Activated CD4-positive, alpha-beta memory T cell treated with anti-CD3 and anti-CD28 coated beads for 36 hours (primary cell): ENCODE data around the gene HRAS. TPM values are rescaled to one million over a fixed set of nuclear protein-coding genes. Genes with fewer than 3 reads are reported as not detected.
A peak's percentile ranks its signal among the peaks of the same experiment; 100 is the strongest.
"Not testable (repeated sequence)": the region's sequence is repeated elsewhere in the genome, so short reads cannot be mapped to it uniquely, and the experiment has no call there.

ENCODE experiments used
- CTCF ChIA-PET: fragments of 350-600 bp; sonication (Branson Sonifier 250); formaldehyde crosslinking; loops from one replicate; lab custom pipeline; 2021; ENCODE audit warnings: antibody characterized with exemption, inconsistent platforms; lab: Charles Lee
- POLR2A ChIA-PET: fragments of 350-600 bp; sonication (Branson Sonifier 250); formaldehyde crosslinking; loops from one replicate; lab custom pipeline; 2021; ENCODE audit warnings: antibody characterized with exemption; lab: Charles Lee
- DNase-seq: peaks from one replicate; pipeline ENCODE4 v3.0.0-alpha.2; 2020
- H3K27ac Mint-ChIP-seq: one replicate; pipeline ENCODE4 v1.8.0; 2021; ENCODE audit warnings: mixed read lengths
- H3K27me3 Mint-ChIP-seq: one replicate; pipeline ENCODE4 v1.8.0; 2021; ENCODE audit warnings: mixed read lengths
- H3K36me3 Mint-ChIP-seq: one replicate; pipeline ENCODE4 v1.8.0; 2021; ENCODE audit warnings: mixed read lengths
- H3K4me1 Mint-ChIP-seq: one replicate; pipeline ENCODE4 v1.8.0; 2021; ENCODE audit warnings: low read depth, mixed read lengths
- H3K4me3 Mint-ChIP-seq: one replicate; pipeline ENCODE4 v1.8.0; 2021; ENCODE audit warnings: mild to moderate bottlenecking, mixed read lengths
- H3K9me3 Mint-ChIP-seq: one replicate; pipeline ENCODE4 v1.8.0; 2021; ENCODE audit warnings: mixed read lengths
- intact Hi-C: fragments of 100-400 bp; cut with micrococcal nuclease; formaldehyde crosslinking; loops from one replicate; pipeline ENCODE4 v1.15.1; 2023
- total RNA-seq, 2 experiments: library from RNA; stranded (reverse); gene quantifications; one replicate each; pipeline ENCODE4 v1.2.3, GENCODE V29; 2021

Gene HRAS
- total RNA-seq, 2 experiments from 2014 or later, result 39.8 to 42.0 TPM

DNA sequence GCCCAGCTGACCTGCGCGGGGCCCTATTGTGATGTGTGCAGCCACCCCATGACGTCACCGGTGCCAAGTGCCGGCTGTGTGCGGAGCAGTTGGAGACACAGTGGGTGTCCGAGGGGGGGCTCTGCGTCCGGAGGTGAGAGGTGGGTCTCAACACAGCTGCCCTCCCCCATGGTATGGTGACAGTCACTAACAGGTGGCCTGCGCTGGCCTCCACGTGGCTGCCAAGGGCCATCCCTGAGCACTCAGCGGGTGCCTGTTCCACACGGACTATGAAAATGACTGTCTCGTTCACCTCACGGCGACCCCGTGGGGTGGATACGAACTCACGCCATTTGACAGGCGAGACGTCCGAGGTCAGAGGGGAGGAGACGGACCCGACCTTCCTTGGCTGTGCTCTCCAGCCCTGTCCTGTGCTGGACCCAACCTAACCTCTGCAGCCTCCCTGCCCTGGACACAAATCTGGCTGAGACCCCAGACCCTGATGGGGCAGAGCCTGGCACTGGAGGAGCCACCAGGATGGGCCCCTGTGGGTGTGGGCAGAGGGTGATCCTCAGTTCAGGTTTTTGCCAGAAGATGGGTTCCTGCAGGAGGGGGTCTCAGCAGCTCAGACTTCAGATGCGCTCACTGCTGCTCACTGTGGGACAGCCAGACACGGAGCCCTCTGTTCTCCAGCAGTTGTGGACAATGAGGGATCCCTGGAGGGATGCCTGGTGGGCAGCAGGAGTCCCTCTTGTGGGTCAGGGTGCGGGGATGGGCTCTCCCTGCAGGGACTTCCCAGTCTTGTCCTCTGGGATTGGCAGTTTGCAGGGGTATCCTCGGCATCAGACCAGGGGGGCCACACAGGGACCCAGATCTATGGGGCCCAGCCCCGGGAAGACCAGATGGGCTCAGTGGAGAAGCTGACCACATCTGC is 6.3 kb downstream of the HRAS start:
- CTCF ChIA-PET, result interaction anchor here (1.7 kb wide), 1 partner anchor 11 kb away, joined by 5 read pairs; no protein-coding TSS in a partner anchor

DNA sequence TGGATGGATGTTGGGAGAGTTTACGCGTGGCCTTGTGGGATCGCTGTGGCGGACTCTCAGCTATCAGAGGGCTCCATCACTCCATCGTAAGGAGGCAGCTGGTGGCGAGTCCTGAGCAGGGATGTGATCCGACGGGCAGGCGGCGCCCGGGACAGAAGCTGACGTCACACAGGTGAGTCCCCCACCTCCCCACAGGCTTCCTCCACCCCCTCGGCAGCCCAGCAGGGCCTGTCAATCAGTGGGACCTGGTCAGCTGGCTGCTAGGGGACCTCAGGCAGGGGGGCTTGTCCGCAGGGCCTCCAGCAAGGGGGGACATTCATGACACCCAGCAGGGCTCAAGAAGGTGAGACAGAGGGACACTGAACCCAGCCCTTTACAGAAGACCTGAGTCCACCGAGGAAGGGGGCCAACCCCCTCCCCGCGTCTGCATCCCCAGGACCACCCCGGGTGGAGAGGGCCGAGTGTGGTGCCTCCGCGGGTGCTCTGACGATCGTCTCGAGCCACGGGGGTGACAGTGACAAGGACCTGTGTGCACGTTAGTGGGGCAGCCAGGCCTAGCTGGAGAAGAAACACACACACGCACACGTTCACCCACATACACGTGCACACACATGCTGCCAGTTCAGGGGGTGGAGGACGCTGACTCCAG is 7.1 kb downstream of the HRAS start:
- H3K36me3 Mint-ChIP-seq, result peaks cover 5% of the 10 kb centered on the region
- H3K27ac Mint-ChIP-seq, result no peak overlapping the region
- H3K4me3 Mint-ChIP-seq, result no peak overlapping the region
- no peak for DNase-seq
- intact Hi-C loops, result no loop called here
- no peaks in the 10 kb centered on the region for H3K27me3 Mint-ChIP-seq
- CTCF ChIA-PET, result interaction anchor here (1.7 kb wide), 1 partner anchor 10 kb away, joined by 5 read pairs; no protein-coding TSS in a partner anchor
- no peaks in the 10 kb centered on the region for H3K4me1 Mint-ChIP-seq
- POLR2A ChIA-PET, result no interaction called here
- H3K9me3 Mint-ChIP-seq, result no peaks in the 10 kb centered on the region

More for the DNA sequence above, 6.3 kb downstream of the HRAS start:
- Mint-ChIP-seq H3K4me3 (no peak overlapping the region), H3K4me1 (no peaks in the 10 kb centered on the region), H3K27me3 (no peaks in the 10 kb centered on the region), H3K36me3 (peaks cover 5% of the 10 kb centered on the region), H3K27ac (no peak overlapping the region), H3K9me3 (no peaks in the 10 kb centered on the region)
- intact Hi-C loops, result no loop called here
- POLR2A ChIA-PET, result no interaction called here
- DNase-seq, result no peak

DNA sequence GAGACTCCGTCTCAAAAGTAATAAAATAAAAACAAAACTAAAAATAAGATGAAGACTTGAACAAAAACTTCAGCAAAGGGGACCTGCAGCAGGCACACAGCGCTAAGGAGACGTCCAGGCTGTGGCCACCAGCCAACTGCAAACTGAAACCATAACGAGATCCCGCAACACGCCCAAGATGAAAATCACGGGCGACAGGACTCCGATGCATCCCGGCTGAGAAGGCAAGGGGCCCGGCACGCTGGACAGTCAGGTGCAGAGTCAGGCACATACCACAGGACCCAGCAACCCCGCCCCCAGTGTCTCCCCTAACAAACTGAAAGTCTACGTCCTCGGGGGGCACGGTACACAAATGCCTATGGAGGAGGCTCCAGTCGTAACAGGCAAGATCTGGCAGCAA is 9.2 kb downstream of the HRAS start:
- H3K4me3 Mint-ChIP-seq, result no peak overlapping the region
- POLR2A ChIA-PET, result no interaction called here
- no peaks in the 10 kb centered on the region for H3K9me3 Mint-ChIP-seq
- H3K4me1 Mint-ChIP-seq, result no peaks in the 10 kb centered on the region
- intact Hi-C loops, result no loop called here
- no peak for DNase-seq
- no peaks in the 10 kb centered on the region for H3K36me3 Mint-ChIP-seq
- H3K27ac Mint-ChIP-seq, result no peak overlapping the region
- CTCF ChIA-PET, result no interaction called here
- H3K27me3 Mint-ChIP-seq, result no peaks in the 10 kb centered on the region

DNA sequence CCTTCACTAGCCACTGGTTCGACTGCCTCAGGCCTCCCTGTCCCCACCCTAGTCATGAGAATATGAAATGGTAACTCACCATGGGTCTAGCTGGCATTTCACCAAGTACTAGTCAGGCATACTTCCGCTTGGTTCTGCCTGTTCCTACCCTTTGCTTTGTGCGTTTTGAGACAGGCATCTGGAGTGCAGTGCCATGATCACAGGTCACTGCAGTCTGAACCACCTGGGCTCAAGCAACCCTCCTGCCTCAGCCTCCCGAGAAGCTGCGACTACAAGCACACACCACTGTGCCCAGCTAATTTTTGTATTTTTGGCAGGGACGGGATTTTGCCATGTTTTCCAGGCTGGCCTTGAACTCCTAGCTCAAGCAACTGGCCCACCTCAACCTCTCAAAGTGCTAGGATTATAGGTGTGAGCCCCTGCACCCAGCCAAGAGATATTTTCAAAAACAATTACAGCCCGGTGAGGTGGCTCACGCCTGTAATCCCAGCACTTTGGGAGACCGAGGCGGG is 14.1 kb downstream of the HRAS start:
- Mint-ChIP-seq H3K36me3 (peaks cover 5% of the 10 kb centered on the region), H3K27ac (no peak overlapping the region), H3K9me3 (peaks cover 13% of the 10 kb centered on the region), H3K4me3 (no peak overlapping the region), H3K27me3 (no peaks in the 10 kb centered on the region), H3K4me1 (peaks cover 8% of the 10 kb centered on the region)
- CTCF ChIA-PET, result interaction anchor here (1.5 kb wide), 1 partner anchor 33 kb away, joined by 3 read pairs; no protein-coding TSS in a partner anchor
- intact Hi-C loops, result no loop called here
- POLR2A ChIA-PET, result no interaction called here
- DNase-seq, result no peak

DNA sequence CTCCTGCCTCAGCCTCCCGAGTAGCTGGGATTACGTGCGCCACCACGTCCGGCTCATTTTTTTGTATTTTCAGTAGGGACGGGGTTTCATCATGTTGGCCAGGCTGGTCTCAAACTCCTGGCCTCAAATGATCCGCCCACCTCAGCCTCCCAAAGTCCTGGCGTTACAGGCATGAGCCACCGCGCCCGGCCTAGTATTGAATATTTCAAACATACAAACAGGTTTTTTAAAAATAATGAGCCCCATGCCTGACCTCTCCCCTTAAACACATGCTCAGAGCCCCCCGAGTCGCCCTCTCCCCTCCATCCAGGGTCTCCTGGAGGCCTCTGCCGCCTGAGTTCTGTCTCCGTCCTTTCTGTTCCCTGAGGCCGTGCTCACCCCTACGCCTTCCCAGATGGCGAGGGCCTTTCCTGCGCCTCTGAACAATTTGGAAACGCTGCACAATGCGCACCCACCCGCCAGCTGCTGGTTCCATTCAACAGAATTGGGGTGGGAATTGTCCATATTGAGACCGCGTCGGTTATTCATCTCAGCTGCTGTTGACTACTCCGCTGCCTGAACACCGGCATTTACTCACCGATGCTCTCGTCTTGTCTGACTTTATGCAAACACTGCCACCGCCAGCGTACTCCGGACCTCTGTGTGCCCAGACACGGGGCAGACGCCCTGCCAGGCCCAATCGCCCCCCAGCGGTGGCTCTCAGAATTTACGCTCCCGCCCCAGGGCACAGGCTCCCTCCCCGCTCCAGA is 14.8 kb downstream of the HRAS start:
- Mint-ChIP-seq H3K9me3 (peaks cover 14% of the 10 kb centered on the region), H3K4me3 (no peak overlapping the region), H3K27me3 (no peaks in the 10 kb centered on the region), H3K27ac (no peak overlapping the region), H3K4me1 (peaks cover 8% of the 10 kb centered on the region), H3K36me3 (peaks cover 5% of the 10 kb centered on the region)
- POLR2A ChIA-PET, result no interaction called here
- intact Hi-C loops, result no loop called here
- DNase-seq, result peak; percentile 40
- CTCF ChIA-PET, result no interaction called here

DNA sequence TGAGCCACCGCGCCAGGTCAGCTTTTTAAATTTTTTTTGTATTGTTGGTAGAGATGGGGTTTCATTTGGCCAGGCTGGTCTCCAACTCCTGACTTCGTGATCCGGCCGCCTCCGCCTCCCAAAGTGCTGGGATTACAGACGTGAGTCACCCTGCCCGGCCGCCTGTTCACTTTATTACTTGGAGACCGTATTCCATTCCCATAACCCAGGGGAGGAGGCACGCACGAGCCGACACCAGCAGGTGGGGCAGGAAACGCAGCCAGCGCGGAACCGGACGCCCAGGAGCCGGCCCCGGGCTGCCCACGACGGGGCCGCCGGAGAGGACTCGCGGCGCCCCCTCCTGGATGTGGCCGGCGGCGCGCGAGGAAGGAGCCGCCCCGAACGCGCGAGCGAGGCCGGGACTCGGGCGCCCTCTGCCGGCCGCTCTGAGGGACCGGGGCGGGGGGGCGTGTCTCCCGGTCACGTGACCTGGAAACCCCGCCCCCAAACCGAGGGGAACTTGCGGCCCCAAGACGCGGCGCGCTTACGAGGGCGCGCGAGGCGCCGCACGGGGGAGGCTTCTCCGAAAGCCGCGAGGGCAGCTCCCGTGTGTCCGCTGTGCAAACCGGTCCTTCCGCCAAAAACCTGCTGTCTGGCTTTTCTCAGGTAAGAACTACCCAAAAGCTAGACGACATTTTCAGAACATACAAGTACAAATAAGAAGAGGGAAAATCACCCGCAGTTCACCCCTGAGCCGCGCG is 16.7 kb downstream of the HRAS start:
- peaks cover 14% of the 10 kb centered on the region for H3K9me3 Mint-ChIP-seq
- peak; percentile 93 for DNase-seq
- H3K36me3 Mint-ChIP-seq, result peaks cover 5% of the 10 kb centered on the region
- peaks cover 8% of the 10 kb centered on the region for H3K4me1 Mint-ChIP-seq
- no peaks in the 10 kb centered on the region for H3K27me3 Mint-ChIP-seq
- peak overlapping the region; percentile 44 for H3K27ac Mint-ChIP-seq
- intact Hi-C loops, result loop anchor here (1.0 kb wide), 1 partner anchor 11 kb away; the partner anchor contains the start of gene RNH1
- H3K4me3 Mint-ChIP-seq, result peak overlapping the region; percentile 78
- ChIA-PET CTCF (interaction anchor here (0.6 to 2.0 kb wide), 37 partner anchors 10 to 303 kb away, joined by 3 to 40 read pairs (median 4); partner anchors contain the start of genes ANO9, HRAS, LRRC56 and RNH1), POLR2A (interaction anchor here (0.9 to 1.8 kb wide), 5 partner anchors 12 to 103 kb away, joined by 3 to 7 read pairs (median 5); partner anchors contain the start of gene HRAS)

DNA sequence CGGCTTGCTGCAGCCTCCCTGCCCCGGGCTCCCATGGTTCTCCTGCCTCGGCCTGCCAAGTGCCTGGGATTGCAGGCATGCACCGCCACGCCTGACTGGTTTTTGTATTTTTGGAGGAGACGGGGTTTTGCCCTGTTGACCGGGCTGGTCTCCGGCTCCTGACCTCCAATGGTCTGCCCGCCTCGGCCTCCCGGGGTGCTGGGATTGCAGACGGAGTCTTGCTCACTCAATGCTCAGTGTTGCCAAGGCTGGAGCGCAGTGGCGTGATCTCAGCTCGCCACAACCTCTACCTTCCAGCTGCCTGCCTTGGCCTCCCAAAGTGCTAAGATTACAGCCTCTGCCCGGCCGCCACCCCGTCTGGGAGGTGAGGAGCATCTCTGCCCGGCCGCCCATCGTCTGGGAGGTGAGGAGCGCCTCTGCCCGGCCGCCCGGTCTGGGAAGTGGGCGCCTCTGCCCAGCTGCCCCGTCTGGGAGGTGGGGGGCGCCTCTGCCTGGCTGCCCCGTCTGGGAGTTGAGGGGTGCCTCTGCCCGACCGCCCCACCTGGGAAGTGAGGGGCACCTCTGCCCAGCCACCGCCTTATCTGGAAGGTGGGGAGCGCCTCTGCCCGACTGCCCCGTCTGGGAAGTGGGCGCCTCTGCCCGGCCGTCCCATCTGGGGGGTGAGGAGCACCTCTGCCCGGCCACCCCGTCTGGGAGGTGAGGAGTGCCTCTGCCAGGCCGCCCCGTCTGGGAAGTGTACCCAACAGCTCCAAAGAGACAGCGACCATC is 18.3 kb downstream of the HRAS start:
- H3K4me3 Mint-ChIP-seq, H3K27me3 Mint-ChIP-seq, H3K4me1 Mint-ChIP-seq, H3K27ac Mint-ChIP-seq, intact Hi-C loops, POLR2A ChIA-PET, H3K36me3 Mint-ChIP-seq: not testable (repeated sequence)
- CTCF ChIA-PET, result interaction anchor here (0.9 kb wide), 1 partner anchor 68 kb away, joined by 3 read pairs; no protein-coding TSS in a partner anchor
- H3K9me3 Mint-ChIP-seq, result peaks cover 14% of the 10 kb centered on the region
- DNase-seq, result peak; percentile 7

DNA sequence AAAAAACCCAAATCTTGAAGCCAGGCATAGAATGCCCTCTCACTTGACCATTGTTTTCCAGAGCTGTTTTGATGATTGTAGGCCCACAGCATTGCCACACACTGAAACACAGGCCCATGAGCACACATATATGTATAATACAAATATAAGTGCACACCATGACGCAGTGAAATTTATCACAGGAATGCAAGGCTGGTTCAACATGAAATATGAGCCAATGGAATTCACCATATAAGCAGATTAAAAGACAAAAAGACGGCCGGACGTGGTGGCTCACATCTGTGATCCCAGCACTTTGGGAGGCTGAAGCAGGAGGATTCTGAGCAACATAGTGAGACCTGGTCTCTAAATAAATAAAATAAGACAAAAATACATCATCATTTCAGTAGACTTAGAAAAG is 19.0 kb downstream of the HRAS start:
- peaks cover 8% of the 10 kb centered on the region for H3K4me1 Mint-ChIP-seq
- ChIA-PET CTCF (interaction anchor here (0.9 to 1.1 kb wide), 2 partner anchors 68 to 110 kb away, joined by 3 read pairs; no protein-coding TSS in a partner anchor), POLR2A (no interaction called here)
- peaks cover 14% of the 10 kb centered on the region for H3K9me3 Mint-ChIP-seq
- DNase-seq, result no peak
- H3K36me3 Mint-ChIP-seq, result peaks cover 10% of the 10 kb centered on the region
- H3K27ac Mint-ChIP-seq, result no peak overlapping the region
- no peak overlapping the region for H3K4me3 Mint-ChIP-seq
- no peaks in the 10 kb centered on the region for H3K27me3 Mint-ChIP-seq
- intact Hi-C loops, result no loop called here

DNA sequence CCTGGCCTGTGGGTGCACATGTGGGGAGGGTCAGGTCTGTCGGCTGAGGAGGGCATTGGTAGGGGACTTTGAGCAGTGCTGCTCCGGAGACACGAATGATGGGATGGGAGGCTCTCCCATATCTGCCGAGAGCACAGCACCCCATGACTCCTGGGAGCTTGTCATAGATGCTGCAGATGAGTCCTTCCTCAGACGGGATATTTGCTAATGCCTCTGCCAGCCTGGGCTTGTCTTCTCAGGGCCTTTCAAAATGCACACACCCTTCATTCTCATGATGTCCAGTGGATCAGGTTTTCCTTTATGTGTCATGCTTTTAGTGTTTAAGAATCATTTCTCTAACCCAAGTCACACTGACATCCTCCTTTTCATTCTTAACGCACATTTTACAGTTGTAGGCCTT is 20.2 kb downstream of the HRAS start:
- DNase-seq, result no peak
- CTCF ChIA-PET, result no interaction called here
- peaks cover 14% of the 10 kb centered on the region for H3K9me3 Mint-ChIP-seq
- H3K27ac Mint-ChIP-seq, result no peak overlapping the region
- H3K4me1 Mint-ChIP-seq, result peaks cover 2% of the 10 kb centered on the region
- no peak overlapping the region for H3K4me3 Mint-ChIP-seq
- POLR2A ChIA-PET, result no interaction called here
- H3K27me3 Mint-ChIP-seq, result no peaks in the 10 kb centered on the region
- H3K36me3 Mint-ChIP-seq, result peaks cover 11% of the 10 kb centered on the region
- intact Hi-C loops, result no loop called here

DNA sequence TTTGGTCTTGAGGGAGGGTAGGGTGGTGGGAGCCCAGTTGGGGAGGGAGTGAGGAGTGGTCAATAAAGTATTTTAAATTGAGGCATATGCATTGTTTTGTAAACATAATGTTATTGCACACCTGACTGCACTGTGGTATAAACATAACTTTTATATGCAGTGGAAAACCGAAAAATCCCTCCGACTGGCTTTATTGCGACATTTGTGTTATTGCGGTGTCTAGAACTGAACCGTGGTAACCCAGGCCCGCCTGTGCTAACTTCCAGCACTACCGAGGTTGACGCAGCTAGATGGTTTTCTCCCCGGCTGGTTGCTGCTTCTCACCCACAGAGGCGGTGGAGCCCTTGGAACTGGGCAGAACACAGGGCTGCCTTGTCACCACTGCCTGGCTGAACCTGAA is 20.8 kb downstream of the HRAS start:
- Mint-ChIP-seq H3K4me1 (peaks cover 2% of the 10 kb centered on the region), H3K4me3 (no peak overlapping the region), H3K36me3 (peaks cover 16% of the 10 kb centered on the region), H3K27me3 (no peaks in the 10 kb centered on the region), H3K9me3 (peaks cover 14% of the 10 kb centered on the region), H3K27ac (no peak overlapping the region)
- DNase-seq, result no peak
- CTCF ChIA-PET, result no interaction called here
- intact Hi-C loops, result no loop called here
- POLR2A ChIA-PET, result no interaction called here
